ENCODE data around the gene CCNB1IP1. TPM values are rescaled to one million over a fixed set of nuclear protein-coding genes. Genes with fewer than 3 reads are reported as not detected.

CCNB1IP1 gene
- total and polyA plus RNA-seq, 2 of the 8 experiments (the other 6 are each of a cell fraction or from before 2014, with no cell fraction given), result 173 to 277 TPM

DNA sequence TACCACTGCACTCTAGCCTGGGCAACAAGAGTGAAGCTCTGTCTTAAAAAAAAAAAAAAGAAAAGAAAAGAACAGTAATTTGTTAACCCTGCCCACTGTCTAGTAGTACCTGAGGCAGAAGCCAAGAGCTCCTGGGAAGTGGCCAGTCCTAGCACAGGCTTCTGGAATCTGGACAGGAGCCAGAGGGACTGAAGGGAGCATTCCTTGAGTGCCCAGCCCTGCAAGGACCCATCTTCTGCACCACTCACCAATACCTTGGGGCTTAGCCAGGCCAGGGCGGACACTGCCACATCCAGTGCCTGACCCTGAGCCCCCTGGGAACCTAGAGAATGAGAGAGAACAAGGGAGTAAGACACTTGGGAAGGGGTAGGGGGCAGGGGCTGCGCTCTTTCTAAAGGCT lies 44.1 kb upstream of the CCNB1IP1 start (continued):
- no peak for TF ChIP-seq RBBP5 (IDR thresholded peaks at IDR 0.05; ENCODE audit: borderline replicate concordance, low read depth, low read length)
- no peak for TF ChIP-seq CHD1 (IDR thresholded peaks at IDR 0.05; ENCODE audit: low read depth, low read length)
- no peak for TF ChIP-seq CTBP2 (IDR thresholded peaks at IDR 0.05; ENCODE audit: borderline replicate concordance, insufficient read depth, insufficient read length, low read length)
- TF ChIP-seq EZH2 (IDR thresholded peaks at IDR 0.05; ENCODE audit: low read depth, low read length, severe bottlenecking), result no peak
- no peak for TF ChIP-seq USF2 (IDR thresholded peaks at IDR 0.05; ENCODE audit: low read length)
